NB4 (cell line): ENCODE measurements around the gene SNTB2.

Experiments used
- CTCF ChIP-seq: IDR thresholded peaks from one replicate; pipeline ENCODE4 v1.5.1; 2012; ENCODE audit warnings: low read depth, low read length
- MAX ChIP-seq: IDR thresholded peaks from 2 replicates; pipeline ENCODE4 v1.6.1; 2011; ENCODE audit warnings: low read depth, low read length
- MYC ChIP-seq: IDR thresholded peaks from 2 replicates; pipeline ENCODE4 v1.6.1; 2011; ENCODE audit warnings: low read depth, low read length
- POLR2A ChIP-seq: IDR thresholded peaks from 2 replicates; pipeline ENCODE4 v1.6.1; 2011; ENCODE audit warnings: mild to moderate bottlenecking; ENCODE audit not compliant: insufficient read length; ENCODE audit errors: extremely low read depth

GRCh38 chr16:69345923-69346322 is 159.0 kb downstream of the SNTB2 start:
- TF ChIP-seq CTCF (no peak), POLR2A (no peak), MAX (no peak), MYC (no peak)
